CD4-positive, alpha-beta T cell treated with Interleukin-12 subunit alpha and Interleukin-12 subunit beta, for 1 hour (primary cell): ENCODE data around the gene ADAMTS17.

Source experiments
- DNase-seq: peaks from one replicate; pipeline ENCODE4 v3.0.0-alpha.2; 2020

Gene ADAMTS17, protein sequence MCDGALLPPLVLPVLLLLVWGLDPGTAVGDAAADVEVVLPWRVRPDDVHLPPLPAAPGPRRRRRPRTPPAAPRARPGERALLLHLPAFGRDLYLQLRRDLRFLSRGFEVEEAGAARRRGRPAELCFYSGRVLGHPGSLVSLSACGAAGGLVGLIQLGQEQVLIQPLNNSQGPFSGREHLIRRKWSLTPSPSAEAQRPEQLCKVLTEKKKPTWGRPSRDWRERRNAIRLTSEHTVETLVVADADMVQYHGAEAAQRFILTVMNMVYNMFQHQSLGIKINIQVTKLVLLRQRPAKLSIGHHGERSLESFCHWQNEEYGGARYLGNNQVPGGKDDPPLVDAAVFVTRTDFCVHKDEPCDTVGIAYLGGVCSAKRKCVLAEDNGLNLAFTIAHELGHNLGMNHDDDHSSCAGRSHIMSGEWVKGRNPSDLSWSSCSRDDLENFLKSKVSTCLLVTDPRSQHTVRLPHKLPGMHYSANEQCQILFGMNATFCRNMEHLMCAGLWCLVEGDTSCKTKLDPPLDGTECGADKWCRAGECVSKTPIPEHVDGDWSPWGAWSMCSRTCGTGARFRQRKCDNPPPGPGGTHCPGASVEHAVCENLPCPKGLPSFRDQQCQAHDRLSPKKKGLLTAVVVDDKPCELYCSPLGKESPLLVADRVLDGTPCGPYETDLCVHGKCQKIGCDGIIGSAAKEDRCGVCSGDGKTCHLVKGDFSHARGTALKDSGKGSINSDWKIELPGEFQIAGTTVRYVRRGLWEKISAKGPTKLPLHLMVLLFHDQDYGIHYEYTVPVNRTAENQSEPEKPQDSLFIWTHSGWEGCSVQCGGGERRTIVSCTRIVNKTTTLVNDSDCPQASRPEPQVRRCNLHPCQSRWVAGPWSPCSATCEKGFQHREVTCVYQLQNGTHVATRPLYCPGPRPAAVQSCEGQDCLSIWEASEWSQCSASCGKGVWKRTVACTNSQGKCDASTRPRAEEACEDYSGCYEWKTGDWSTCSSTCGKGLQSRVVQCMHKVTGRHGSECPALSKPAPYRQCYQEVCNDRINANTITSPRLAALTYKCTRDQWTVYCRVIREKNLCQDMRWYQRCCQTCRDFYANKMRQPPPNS

GRCh38 chr15:100341750-100342560 lies at the start of gene ADAMTS17:
Gene ADAMTS17, minus strand, starts transcription at chr15:100341975. Its CDS starts 76 bp downstream, at chr15:100341899.
- DNase-seq: peak; percentile 96

DNA sequence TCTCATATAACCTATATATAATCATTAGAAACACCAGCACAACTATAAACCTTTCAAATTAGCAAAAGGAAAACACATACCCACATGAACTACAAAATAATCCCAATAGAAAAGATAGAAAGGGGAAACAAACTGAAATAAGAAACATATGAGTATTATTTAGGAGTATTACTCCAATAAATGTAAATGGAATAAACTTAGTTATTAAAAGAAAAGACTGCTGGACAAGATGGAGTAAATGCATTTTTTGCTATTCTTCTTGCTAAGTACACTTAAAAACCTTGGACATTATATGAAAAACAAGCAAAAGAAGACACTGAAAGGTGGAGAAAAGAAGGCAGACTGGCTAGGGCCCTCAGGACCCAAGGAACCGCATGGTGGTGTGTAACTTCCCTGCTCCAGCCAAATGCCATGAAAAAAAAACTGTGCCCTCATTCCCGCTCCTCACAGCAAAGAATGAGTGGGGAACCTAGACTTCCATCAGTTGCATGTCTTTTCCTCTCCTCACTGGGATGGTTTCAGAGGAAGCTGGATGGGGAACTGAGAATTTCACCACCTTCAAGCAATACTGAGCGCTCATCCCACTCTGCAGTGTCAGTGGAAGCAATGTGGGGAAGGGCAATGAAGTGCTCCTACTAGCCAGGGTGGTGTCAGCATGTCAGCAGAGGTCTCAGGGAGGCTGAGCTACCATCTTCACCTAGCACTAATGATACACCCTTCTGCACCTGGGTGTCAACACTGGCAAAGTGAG lies 43.7 kb upstream of the ADAMTS17 start:
- no peak for DNase-seq

DNA sequence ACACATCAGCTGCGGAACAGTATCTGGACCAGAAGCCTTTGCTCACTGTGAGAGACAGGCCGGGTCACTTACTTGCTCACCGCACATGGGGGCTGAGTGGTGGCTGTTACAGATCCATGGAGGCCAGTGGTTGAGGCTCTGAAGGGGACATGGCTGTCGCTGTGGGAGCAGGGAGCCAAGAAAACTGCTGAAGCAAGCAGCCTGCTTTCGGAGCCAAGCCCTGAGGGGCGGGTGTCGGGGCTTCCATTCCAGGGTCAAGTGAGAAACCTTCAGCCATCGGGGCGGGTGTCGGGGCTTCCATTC lies 42.3 kb upstream of the ADAMTS17 start:
- DNase-seq: no peak

- peak; percentile 44 for DNase-seq
Observed at GRCh38 chr15:100383302-100384107, 41.7 kb upstream of the ADAMTS17 start.

DNA sequence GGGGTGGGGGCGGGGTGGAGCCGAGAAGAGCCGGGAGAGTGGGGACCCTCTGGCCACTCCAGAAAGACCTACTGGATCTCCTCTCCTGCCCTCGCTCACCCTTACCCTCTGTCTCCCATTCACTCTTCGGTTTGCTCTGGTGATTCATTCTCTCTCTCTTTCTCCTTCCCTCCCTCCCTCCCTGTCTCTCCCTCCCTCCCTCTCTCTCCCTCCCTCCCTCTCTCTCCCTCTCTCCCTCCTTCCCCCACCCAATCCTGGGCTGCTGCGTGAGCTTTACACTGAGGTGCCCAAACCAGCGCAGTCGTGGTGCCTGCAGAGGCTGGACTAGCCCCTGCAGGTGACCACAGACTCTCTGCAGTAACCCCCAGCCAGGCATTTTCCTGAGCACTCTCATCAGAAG lies 32.2 kb upstream of the ADAMTS17 start:
- no peak for DNase-seq

DNA sequence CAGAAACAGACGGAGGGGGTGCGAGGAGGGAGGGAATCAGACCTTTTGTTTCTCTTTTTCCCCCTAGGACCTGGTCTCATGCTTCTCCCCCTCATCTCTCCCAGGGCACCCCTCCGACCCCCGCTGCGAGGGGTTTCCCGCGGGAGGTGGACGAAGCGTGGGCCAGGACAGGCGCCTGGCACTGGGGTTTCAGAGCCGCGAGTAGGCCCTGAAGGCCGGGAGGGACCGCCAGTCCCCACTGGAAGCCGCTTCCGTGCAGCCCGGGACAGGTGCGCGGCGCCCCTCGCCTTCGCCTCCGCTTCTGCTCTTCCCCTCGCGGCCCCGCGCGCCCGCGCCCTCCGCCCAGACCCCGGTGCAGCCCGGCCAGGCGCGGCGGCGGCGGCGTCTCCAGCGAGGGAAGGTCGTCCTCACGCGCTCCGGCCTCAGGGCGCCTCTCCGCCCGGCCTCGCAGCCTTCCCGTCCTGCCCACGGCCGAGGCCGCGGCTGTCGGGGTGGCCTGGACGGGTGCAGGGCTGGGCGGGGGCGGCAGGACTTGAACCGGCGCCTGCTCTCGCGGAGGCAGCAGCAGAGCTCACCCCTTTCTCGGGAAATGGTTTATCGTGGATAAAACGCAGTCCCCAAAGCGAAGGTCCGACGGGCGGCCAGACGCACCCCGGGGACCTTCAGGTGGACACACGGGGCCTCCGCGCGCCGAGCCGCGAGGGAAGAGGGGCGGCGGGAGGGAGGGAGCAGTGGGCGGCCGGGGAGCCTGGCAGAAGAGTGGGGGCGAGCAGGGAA lies 31.5 kb upstream of the ADAMTS17 start:
- no peak for DNase-seq

DNA sequence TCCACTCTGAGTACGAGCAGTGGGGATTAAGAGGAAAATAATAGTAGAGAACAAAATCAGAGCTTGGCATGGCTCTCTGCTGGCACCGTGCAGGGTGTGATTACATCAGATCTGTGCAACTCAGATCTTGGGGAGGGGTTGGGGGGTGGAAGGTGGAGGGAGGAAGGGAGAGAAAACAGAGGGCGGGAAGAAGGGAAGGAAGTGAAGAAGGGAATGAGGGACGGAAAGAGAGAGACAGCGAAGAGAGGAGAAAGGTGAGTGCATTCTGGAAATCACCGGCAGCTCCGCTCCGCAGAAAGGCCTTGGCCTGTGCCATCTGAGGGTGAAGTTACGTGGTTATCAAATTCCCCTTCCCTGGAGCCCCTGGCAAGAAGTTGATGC lies 31.0 kb upstream of the ADAMTS17 start:
- DNase-seq: no peak

GRCh38 chr15:100355342-100355741 lies 13.6 kb upstream of the ADAMTS17 start:
- DNase-seq: no peak

DNA sequence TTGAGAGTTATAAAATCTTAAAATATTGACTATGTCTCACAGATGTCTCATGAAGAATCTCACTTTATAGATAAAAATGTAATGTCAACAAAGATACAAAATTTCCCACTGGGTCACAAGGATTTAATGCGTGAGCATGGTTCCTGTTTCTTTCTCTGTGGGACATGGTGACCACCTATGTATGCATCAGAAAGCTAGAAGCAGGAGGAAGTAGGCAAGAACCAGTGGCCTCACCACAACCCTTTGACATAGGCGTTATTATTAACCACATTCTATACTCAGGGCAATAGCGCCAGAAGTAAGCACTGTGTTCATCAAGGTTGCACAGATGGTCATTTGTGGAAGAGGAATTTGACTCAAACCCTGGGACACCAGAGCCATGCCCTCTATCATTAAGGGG lies 11.7 kb upstream of the ADAMTS17 start:
- DNase-seq: no peak

DNA sequence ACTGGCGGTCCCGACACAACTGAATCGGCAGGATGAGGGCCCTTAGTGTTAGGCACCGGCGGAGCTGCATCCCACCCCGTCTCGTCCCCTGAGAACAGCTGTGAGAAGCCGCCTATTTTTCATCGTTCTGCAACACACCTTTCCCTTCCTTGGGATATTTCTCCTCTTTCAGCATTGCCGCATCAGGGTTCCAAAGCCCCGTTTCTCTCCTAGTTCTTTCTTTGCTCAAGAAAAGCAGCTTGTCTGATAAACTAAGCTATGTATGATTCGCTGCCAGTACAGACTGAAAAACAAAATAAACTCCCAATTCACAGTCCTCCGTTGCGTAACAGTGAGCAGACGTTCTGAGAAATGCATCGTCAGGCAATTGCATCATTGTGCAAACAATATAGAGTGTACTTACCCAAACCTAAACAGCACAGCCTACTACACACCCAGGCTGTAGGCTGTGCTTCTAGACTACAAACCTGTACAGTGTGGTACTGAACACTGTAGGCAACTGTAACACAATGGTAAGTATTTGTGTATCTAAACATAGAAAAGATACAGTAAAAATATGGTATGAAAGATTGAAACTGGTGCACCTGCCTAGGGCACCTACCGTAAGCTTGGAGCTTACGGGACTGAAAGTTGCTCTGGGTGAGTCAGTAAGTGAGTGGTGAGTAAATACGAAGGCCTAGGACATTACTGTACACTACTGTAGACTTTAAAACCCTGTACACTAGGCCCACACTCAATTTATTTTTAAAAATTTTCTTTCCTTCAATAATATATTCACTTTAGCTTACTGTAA lies 8.9 kb upstream of the ADAMTS17 start:
- no peak for DNase-seq

GRCh38 chr15:100349696-100350433 lies 8.1 kb upstream of the ADAMTS17 start:
- peak; percentile 89 for DNase-seq

- no peak for DNase-seq
Observed at GRCh38 chr15:100349321-100349695, 7.5 kb upstream of the ADAMTS17 start.

- DNase-seq: no peak
Observed at GRCh38 chr15:100348578-100348977, 6.8 kb upstream of the ADAMTS17 start.

- no peak for DNase-seq
Observed at GRCh38 chr15:100346866-100347512, 5.2 kb upstream of the ADAMTS17 start.

DNA sequence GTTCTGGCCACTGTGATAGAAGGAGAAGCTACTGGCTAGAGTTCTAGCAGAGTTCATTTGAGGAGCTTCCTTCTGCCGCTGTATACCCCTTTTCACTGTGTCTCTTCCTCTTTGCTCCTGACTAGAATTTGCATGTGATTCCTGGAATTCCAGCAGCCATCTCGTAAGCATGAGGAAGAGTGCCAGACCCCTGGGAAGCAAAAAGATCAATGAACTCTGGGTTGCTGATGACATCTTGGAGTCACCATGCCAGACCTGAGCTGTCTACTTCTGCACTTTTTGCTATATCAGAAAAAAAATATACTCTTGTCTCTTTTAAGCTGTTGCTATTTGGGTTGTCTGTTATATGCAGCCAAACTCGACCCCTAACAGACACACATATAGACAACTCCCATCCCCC lies 3.7 kb upstream of the ADAMTS17 start:
- no peak for DNase-seq

DNA sequence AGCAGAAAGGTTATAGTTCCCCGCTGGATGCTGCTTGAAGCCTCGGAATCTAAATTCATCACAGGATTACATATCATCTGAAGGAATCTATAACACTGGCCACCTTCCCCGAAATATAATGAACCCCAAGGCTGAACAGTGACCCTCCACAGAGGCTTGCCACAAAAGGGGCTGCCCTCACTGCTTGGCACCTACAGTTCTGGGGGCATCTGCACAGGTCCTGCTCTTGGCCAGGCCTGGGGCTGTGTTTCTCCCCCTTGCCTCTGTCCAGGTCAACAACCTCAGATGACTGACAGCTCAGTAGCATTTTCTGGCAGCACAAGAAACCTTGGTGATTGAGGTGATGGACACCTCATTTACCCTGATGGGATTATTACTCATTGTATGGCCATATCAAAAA lies 1.5 kb upstream of the ADAMTS17 start:
- DNase-seq: no peak

DNA sequence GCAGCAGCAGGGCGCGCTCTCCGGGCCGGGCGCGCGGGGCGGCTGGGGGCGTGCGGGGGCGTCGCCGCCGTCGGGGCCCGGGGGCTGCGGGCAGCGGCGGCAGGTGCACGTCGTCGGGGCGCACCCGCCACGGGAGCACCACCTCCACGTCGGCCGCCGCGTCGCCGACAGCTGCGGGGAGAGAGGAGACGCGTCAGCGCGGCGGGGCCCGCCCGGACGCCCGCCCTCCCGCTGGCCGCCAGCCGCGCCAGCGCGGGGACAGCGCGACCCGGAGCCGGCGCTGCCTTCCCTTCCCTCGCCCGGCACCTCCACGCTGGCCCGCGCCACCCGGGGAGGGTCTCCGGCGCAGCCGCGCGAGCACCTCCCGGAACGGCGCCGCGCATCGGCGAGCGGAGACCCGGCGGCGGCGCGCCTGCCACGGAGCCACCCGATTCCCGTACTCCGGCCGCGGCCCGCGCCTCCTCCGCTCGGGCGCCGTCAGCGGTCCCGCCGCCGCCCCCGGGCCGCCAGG lies 481 bp downstream of the ADAMTS17 start:
- DNase-seq: peak; percentile 39

GRCh38 chr15:100340721-100341238 lies 995 bp downstream of the ADAMTS17 start:
- no peak for DNase-seq
